Measurements from ENCODE around the gene NOVA2. TPM values are rescaled to one million over a fixed set of nuclear protein-coding genes. Genes with fewer than 3 reads are reported as not detected.

NOVA2 gene
- total RNA-seq, 5 donors from 2014 or later (not counting 1 experiment from before 2014, with no cell fraction given), result 0.03 TPM; not detected in 4

GRCh38 chr19:45994998-45995714 lies 21.5 kb upstream of the NOVA2 start, which contains the start of gene CCDC61:
Gene CCDC61, plus strand, starts transcription at chr19:45995467. Its CDS starts 7,552 bp downstream, at chr19:46003019.
- H3K36me3 Mint-ChIP-seq, result peaks cover 10% of the 10 kb centered on the region
- WGBS (ENCODE audit: insufficient coverage), result 0% methylated on average over 13 of the region's 34 CpGs
- Histone ChIP-seq H3K4me3 (ENCODE audit: control insufficient read depth in 1 of 2, extremely low read depth in 1 of 2, low read length in 1 of 2) (peak within 1 kb of the TSS; percentile 90 to 91), H3K4me1 (ENCODE audit: control insufficient read depth in 1 of 2, extremely low read depth in 1 of 2, insufficient read depth in 2 of 2, low read length in 2 of 2) (peaks cover 9 to 28% of the 10 kb centered on the region in 2 experiments), H3K27me3 (replicated peaks in 1 of 2; ENCODE audit: control insufficient read depth in 2 of 2, extremely low read depth in 1 of 2, insufficient read depth in 2 of 2, low read length in 1 of 2) (no peaks in the 10 kb centered on the region), H3K36me3 (ENCODE audit: control insufficient read depth in 2 of 2, extremely low read depth in 1 of 2, insufficient read depth in 1 of 2, low read length in 1 of 2) (no peaks in the 10 kb centered on the region), H3K9me3 (no peaks in the 10 kb centered on the region), H3K27ac (ENCODE audit: low read length) (peak within 1 kb of the TSS; percentile 70)
- CTCF ChIA-PET, result interaction anchor here (0.6 to 1.8 kb wide), 6 partner anchors 14 to 226 kb away, joined by 3 to 7 read pairs (median 4); partner anchors contain the start of genes MYPOP (in 1 of the 2), SIX5 (in 1 of the 2) and SYMPK (in 1 of the 2)
- peak within 1 kb of the TSS in 1 of 3 donors; percentile 35 for H3K4me3 Mint-ChIP-seq
- peaks cover 15 to 22% (median 17%) of the 10 kb centered on the region in 3 donors for H3K4me1 Mint-ChIP-seq
- DNase-seq (peak; percentile 89 to 98 (median 94)), ATAC-seq (replicated peaks in 1 of 4) (peak; percentile 93 to 96 (median 95))
- H3K27ac Mint-ChIP-seq, result no peak within 1 kb of the TSS
- H3K9me3 Mint-ChIP-seq, result no peaks in the 10 kb centered on the region
- POLR2A ChIA-PET, result interaction anchor here in 1 of 2 donors (0.6 kb wide), 1 partner anchor 22 kb away, joined by 3 read pairs; no protein-coding TSS in a partner anchor
- peaks cover 5 to 9% of the 10 kb centered on the region in 2 donors for H3K27me3 Mint-ChIP-seq

- ATAC-seq (replicated peaks in 1 of 4), result peak in 3 of 4 experiments; percentile 4 to 10 (median 8)
- H3K27ac ChIP-seq (ENCODE audit: low read length), result no peak overlapping the region
Observed at GRCh38 chr19:45994456-45994997, 20.9 kb upstream of the NOVA2 start.

GRCh38 chr19:45990113-45990728 lies 16.6 kb upstream of the NOVA2 start:
- POLR2A ChIA-PET, result no interaction called here
- no peak overlapping the region for H3K27ac Mint-ChIP-seq
- Histone ChIP-seq H3K27me3 (replicated peaks in 1 of 2; ENCODE audit: control insufficient read depth in 2 of 2, extremely low read depth in 1 of 2, insufficient read depth in 2 of 2, low read length in 1 of 2) (peaks cover 0 to 6% of the 10 kb centered on the region in 2 experiments), H3K9me3 (no peaks in the 10 kb centered on the region), H3K4me3 (ENCODE audit: control insufficient read depth in 1 of 2, extremely low read depth in 1 of 2, low read length in 1 of 2) (no peak overlapping the region), H3K4me1 (ENCODE audit: control insufficient read depth in 1 of 2, extremely low read depth in 1 of 2, insufficient read depth in 2 of 2, low read length in 2 of 2) (peaks cover 2 to 4% of the 10 kb centered on the region in 2 experiments), H3K27ac (ENCODE audit: low read length) (no peak overlapping the region), H3K36me3 (ENCODE audit: control insufficient read depth in 2 of 2, extremely low read depth in 1 of 2, insufficient read depth in 1 of 2, low read length in 1 of 2) (no peaks in the 10 kb centered on the region)
- peaks cover 18 to 22% of the 10 kb centered on the region in 2 donors for H3K27me3 Mint-ChIP-seq
- no peak for ATAC-seq (replicated peaks in 1 of 4)
- H3K4me3 Mint-ChIP-seq, result no peak overlapping the region
- H3K36me3 Mint-ChIP-seq, result no peaks in the 10 kb centered on the region
- peaks cover 0 to 2% (median 0%) of the 10 kb centered on the region in 3 donors for H3K4me1 Mint-ChIP-seq
- CTCF ChIA-PET, result no interaction called here
- DNase-seq, result no peak
- H3K9me3 Mint-ChIP-seq, result no peaks in the 10 kb centered on the region
- WGBS (ENCODE audit: insufficient coverage), result 87% methylated on average over 10 of the region's 12 CpGs

More at GRCh38 chr19:45994456-45994997, 20.9 kb upstream of the NOVA2 start:
- H3K27me3 Mint-ChIP-seq, result peaks cover 10 to 12% of the 10 kb centered on the region in 2 donors
- DNase-seq, result no peak
- Histone ChIP-seq H3K4me1 (ENCODE audit: control insufficient read depth in 1 of 2, extremely low read depth in 1 of 2, insufficient read depth in 2 of 2, low read length in 2 of 2) (peaks cover 9 to 22% of the 10 kb centered on the region in 2 experiments), H3K36me3 (ENCODE audit: control insufficient read depth in 2 of 2, extremely low read depth in 1 of 2, insufficient read depth in 1 of 2, low read length in 1 of 2) (no peaks in the 10 kb centered on the region), H3K9me3 (no peaks in the 10 kb centered on the region), H3K27me3 (replicated peaks in 1 of 2; ENCODE audit: control insufficient read depth in 2 of 2, extremely low read depth in 1 of 2, insufficient read depth in 2 of 2, low read length in 1 of 2) (peaks cover 0 to under 1% of the 10 kb centered on the region in 2 experiments), H3K4me3 (ENCODE audit: control insufficient read depth in 1 of 2, extremely low read depth in 1 of 2, low read length in 1 of 2) (peak overlapping the region; percentile 42 to 47)
- no peaks in the 10 kb centered on the region for H3K9me3 Mint-ChIP-seq
- CTCF ChIA-PET, result interaction anchor here (0.6 to 1.8 kb wide), 6 partner anchors 13 to 225 kb away, joined by 3 to 7 read pairs (median 4); partner anchors contain the start of genes MYPOP (in 1 of the 2), SIX5 (in 1 of the 2) and SYMPK (in 1 of the 2)
- WGBS (ENCODE audit: insufficient coverage), result 0% methylated on average over 2 of the region's 8 CpGs
- peaks cover 10% of the 10 kb centered on the region for H3K36me3 Mint-ChIP-seq
- H3K4me3 Mint-ChIP-seq, result peak overlapping the region in 1 of 3 donors; percentile 35
- peaks cover 10 to 15% (median 11%) of the 10 kb centered on the region in 3 donors for H3K4me1 Mint-ChIP-seq
- POLR2A ChIA-PET, result interaction anchor here in 1 of 2 donors (0.6 kb wide), 1 partner anchor 22 kb away, joined by 3 read pairs; no protein-coding TSS in a partner anchor
- H3K27ac Mint-ChIP-seq, result no peak overlapping the region

GRCh38 chr19:45985321-45985720 lies 11.7 kb upstream of the NOVA2 start:
- Histone ChIP-seq H3K4me3 (ENCODE audit: control insufficient read depth in 1 of 2, extremely low read depth in 1 of 2, low read length in 1 of 2) (no peak overlapping the region), H3K9me3 (no peaks in the 10 kb centered on the region), H3K4me1 (ENCODE audit: control insufficient read depth in 1 of 2, extremely low read depth in 1 of 2, insufficient read depth in 2 of 2, low read length in 2 of 2) (no peaks in the 10 kb centered on the region), H3K27me3 (replicated peaks in 1 of 2; ENCODE audit: control insufficient read depth in 2 of 2, extremely low read depth in 1 of 2, insufficient read depth in 2 of 2, low read length in 1 of 2) (peaks cover 2 to 18% of the 10 kb centered on the region in 2 experiments), H3K27ac (ENCODE audit: low read length) (no peak overlapping the region), H3K36me3 (ENCODE audit: control insufficient read depth in 2 of 2, extremely low read depth in 1 of 2, insufficient read depth in 1 of 2, low read length in 1 of 2) (no peaks in the 10 kb centered on the region)
- Mint-ChIP-seq H3K4me3 (no peak overlapping the region), H3K27ac (no peak overlapping the region), H3K27me3 (peaks cover 36 to 37% of the 10 kb centered on the region in 2 donors), H3K4me1 (no peaks in the 10 kb centered on the region), H3K36me3 (no peaks in the 10 kb centered on the region), H3K9me3 (peaks cover 0 to 4% (median 0%) of the 10 kb centered on the region in 3 donors)
- ChIA-PET CTCF (no interaction called here), POLR2A (no interaction called here)
- DNase-seq, result no peak
- ATAC-seq (replicated peaks in 1 of 4), result no peak
- WGBS (ENCODE audit: insufficient coverage), result 50% methylated on average over 2 of the region's 7 CpGs

GRCh38 chr19:45981350-45981749 lies 7.7 kb upstream of the NOVA2 start:
- Mint-ChIP-seq H3K9me3 (peaks cover 0 to 4% (median 0%) of the 10 kb centered on the region in 3 donors), H3K36me3 (no peaks in the 10 kb centered on the region), H3K27me3 (peaks cover 42 to 47% of the 10 kb centered on the region in 2 donors), H3K4me1 (no peaks in the 10 kb centered on the region), H3K27ac (peak overlapping the region in 1 of 2 donors; percentile 8), H3K4me3 (no peak overlapping the region)
- CTCF ChIA-PET, result no interaction called here
- POLR2A ChIA-PET, result no interaction called here
- WGBS (ENCODE audit: insufficient coverage), result 59% methylated on average over 2 of the region's 2 CpGs
- ATAC-seq (replicated peaks in 1 of 4) (no peak), DNase-seq (no peak)
- no peaks in the 10 kb centered on the region for H3K36me3 ChIP-seq (ENCODE audit: control insufficient read depth in 2 of 2, extremely low read depth in 1 of 2, insufficient read depth in 1 of 2, low read length in 1 of 2)
- no peaks in the 10 kb centered on the region for H3K4me1 ChIP-seq (ENCODE audit: control insufficient read depth in 1 of 2, extremely low read depth in 1 of 2, insufficient read depth in 2 of 2, low read length in 2 of 2)
- H3K9me3 ChIP-seq, result no peaks in the 10 kb centered on the region
- no peak overlapping the region for H3K27ac ChIP-seq (ENCODE audit: low read length)
- H3K27me3 ChIP-seq (replicated peaks in 1 of 2; ENCODE audit: control insufficient read depth in 2 of 2, extremely low read depth in 1 of 2, insufficient read depth in 2 of 2, low read length in 1 of 2), result peaks cover 7 to 31% of the 10 kb centered on the region in 2 experiments
- no peak overlapping the region for H3K4me3 ChIP-seq (ENCODE audit: control insufficient read depth in 1 of 2, extremely low read depth in 1 of 2, low read length in 1 of 2)

- ChIA-PET POLR2A (no interaction called here), CTCF (no interaction called here)
- Mint-ChIP-seq H3K9me3 (no peaks in the 10 kb centered on the region), H3K4me1 (peaks cover 0 to 4% (median 2%) of the 10 kb centered on the region in 3 donors), H3K27ac (no peak overlapping the region), H3K36me3 (no peaks in the 10 kb centered on the region), H3K4me3 (no peak overlapping the region), H3K27me3 (peaks cover 52 to 55% of the 10 kb centered on the region in 2 donors)
- peaks cover 15 to 57% of the 10 kb centered on the region in 2 experiments for H3K27me3 ChIP-seq (replicated peaks in 1 of 2; ENCODE audit: control insufficient read depth in 2 of 2, extremely low read depth in 1 of 2, insufficient read depth in 2 of 2, low read length in 1 of 2)
- no peak overlapping the region for H3K4me3 ChIP-seq (ENCODE audit: control insufficient read depth in 1 of 2, extremely low read depth in 1 of 2, low read length in 1 of 2)
- peaks cover 0 to 7% of the 10 kb centered on the region in 2 experiments for H3K4me1 ChIP-seq (ENCODE audit: control insufficient read depth in 1 of 2, extremely low read depth in 1 of 2, insufficient read depth in 2 of 2, low read length in 2 of 2)
- 92% methylated on average over 4 of the region's 7 CpGs for WGBS (ENCODE audit: insufficient coverage)
- ATAC-seq (replicated peaks in 1 of 4) (no peak), DNase-seq (no peak)
- H3K27ac ChIP-seq (ENCODE audit: low read length), result no peak overlapping the region
- no peaks in the 10 kb centered on the region for H3K9me3 ChIP-seq
- H3K36me3 ChIP-seq (ENCODE audit: control insufficient read depth in 2 of 2, extremely low read depth in 1 of 2, insufficient read depth in 1 of 2, low read length in 1 of 2), result no peaks in the 10 kb centered on the region
Observed at GRCh38 chr19:45978156-45978555, 4.5 kb upstream of the NOVA2 start.

Measured in T-cell (primary cell).